Activated CD8-positive, alpha-beta memory T cell treated with anti-CD3 and anti-CD28 coated beads, Interleukin-2, amount 50 U/mL, for 24 hours (primary cell): ENCODE measurements around the gene GNA14.
"Not testable (repeated sequence)": the region's sequence is repeated elsewhere in the genome, so short reads cannot be mapped to it uniquely, and the experiment has no call there.

Source experiments
- DNase-seq: peaks from one replicate; pipeline ENCODE4 v3.0.0-alpha.2; 2020; ENCODE audit errors: extremely low read depth

Gene GNA14

GRCh38 chr9:77489405-77490163, 158.5 kb downstream of the GNA14 start:
- not testable (repeated sequence) for DNase-seq

- no peak for DNase-seq
These were observed 159.5 kb downstream of the GNA14 start for GRCh38 chr9:77488439-77489126.

DNA sequence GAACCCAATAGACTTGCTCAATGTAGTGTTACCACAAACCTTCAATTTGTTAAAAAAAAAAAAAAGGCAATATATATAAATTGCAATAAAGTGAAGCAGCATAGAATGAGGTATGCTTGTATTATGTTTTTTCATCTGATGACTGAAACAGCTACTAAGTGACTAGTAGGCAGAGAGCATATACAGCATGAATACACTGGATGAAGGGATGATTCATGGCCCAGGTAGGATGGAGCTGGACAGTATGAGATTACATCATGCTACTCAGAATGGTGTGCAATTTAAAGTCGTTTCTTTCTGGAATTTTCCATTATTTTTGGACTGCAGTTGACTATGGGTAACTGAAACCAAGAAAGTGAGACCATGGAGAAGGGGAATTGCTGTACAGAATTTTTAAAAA, 161.2 kb downstream of the GNA14 start:
- DNase-seq, result no peak

DNA sequence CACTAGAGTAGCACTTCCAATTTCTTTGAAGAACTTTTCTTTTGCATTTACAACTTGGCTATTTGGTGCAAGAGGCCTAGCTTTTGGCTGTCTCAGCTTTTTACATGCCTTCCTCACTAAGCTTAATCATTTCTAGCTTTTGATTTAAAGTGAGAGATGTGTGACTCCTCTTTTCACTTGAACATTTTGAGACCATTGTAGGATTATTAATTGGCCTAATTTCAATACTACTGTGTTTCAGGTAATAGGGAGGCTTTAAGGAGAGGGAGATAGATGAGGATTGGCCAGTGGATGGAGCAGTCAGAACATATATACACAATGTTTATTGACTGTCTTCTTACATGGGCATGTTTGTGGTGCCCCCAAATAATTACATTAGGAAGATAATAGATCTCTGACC, 161.7 kb downstream of the GNA14 start:
- DNase-seq, result no peak

DNA sequence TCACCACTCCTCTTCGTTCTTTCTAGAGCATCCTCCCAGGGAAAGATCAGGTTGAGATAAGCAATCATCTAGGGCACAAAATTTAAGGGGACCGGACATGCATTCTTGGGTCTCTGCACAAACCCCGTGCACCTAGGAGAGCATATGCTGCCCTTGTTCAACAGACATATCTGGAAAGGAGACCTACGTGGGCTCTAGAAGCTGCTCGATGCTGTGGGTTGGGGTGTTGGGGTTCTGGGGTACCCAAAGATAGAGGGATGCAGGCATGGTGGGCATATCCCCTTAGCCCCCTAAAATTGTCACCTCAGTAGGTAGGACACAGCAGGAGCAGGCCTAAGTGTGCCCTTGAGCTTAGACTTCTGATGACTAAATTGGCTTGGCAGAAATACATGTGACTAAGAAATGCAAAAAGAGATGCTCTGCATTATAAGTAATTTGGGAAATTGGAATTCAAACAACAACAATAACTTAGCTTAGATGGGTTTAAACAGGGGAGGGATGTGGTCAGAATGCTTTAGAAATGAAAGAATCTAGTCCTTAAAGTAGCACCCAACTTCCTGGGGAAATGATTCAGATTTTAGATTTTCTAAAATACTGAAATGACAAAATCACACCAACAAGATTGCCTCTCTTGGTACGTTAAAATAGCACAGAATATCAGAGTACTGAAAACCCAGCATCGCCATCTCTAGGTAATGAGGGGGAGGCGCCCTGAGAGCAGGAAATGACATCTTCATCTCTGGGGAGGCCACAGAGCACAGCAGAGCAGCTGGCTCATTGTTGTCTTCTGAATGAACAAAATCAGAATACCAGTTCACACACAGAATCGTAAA, 172.3 kb downstream of the GNA14 start:
- peak; percentile 17 for DNase-seq

DNA sequence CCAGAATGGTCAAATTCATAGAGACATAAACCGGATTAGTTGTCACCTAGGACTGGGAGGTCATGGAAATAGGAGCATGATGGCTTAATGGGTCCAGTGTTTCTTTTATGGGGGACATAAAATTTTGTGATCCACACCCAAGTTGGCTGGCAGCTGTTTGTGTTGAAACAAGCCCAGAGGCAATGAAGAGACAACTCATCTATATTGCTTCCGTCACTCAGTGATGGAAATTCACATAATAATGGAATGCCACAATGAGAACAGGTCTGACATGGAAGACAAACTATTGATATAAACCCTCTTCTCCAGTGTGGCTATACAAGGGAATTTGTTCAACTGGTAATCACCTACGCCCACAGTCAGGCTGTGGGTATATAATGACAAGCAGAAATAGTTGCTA, 173.2 kb downstream of the GNA14 start:
- no peak for DNase-seq

GRCh38 chr9:77472646-77473045, 175.5 kb downstream of the GNA14 start:
- DNase-seq, result no peak

DNA sequence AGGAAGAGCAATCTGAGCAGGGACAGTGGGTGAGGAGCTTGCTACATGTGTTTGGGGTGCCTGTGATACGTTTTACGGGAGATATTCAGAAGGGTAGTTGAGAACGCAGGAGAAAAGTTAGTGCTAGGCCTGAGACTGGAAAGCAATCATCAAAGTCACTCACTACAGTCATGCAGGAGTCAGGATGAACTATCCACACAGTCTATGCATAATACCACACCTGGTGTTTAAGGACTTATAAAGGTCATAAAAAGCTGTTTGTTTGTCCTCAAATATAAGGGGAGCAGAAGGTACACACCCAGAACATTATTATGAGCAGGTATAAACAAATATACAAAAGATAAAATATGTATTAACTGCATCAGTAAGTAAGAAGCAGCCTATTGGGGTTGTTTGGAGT, 176.6 kb downstream of the GNA14 start:
- DNase-seq, result no peak

DNA sequence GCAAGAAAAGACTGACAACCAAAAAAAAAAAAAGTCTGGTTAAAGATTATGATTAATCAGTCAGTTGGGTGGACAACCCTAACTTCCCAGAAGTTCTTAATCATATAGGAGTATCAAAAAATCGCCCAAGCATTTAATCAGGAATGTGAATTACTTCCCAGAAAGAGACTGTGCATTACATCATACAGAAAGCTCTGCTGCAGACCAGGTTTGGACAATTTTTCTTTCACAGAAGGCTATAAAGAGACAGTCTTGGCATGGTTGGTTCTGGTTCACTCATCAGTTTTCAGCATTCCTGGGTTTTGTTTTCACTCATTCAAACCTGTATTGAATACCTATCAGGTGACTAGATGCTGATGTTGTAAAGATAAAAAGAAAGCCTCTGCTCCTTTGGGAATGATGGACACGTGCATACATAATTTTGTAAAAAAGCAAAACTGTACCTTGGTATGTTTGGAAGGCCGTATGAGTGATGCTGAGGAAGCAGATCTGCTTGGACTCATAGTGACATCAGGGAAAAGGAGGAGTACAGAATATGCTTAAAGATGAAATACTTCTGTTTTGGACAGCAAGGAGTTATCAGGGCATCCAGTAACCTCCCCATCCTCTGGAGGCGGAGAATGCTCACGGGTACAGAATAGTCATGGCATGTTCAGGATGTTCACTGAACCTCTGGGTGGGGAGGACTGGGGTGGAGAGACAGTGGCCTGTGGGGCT, 178.4 kb downstream of the GNA14 start:
- no peak for DNase-seq

- DNase-seq, result no peak
These were observed 183.5 kb downstream of the GNA14 start for GRCh38 chr9:77464661-77465060.

GRCh38 chr9:77463151-77463550, 185.0 kb downstream of the GNA14 start:
- no peak for DNase-seq

GRCh38 chr9:77462066-77462465, 186.1 kb downstream of the GNA14 start:
- DNase-seq, result no peak

GRCh38 chr9:77460938-77461337, 187.2 kb downstream of the GNA14 start:
- no peak for DNase-seq

- peak; percentile 37 for DNase-seq
These were observed 190.1 kb downstream of the GNA14 start for GRCh38 chr9:77457916-77458592.

GRCh38 chr9:77456829-77457437, 191.2 kb downstream of the GNA14 start:
- peak; percentile 71 for DNase-seq

- DNase-seq, result no peak
These were observed 192.7 kb downstream of the GNA14 start for GRCh38 chr9:77455312-77455927.

DNA sequence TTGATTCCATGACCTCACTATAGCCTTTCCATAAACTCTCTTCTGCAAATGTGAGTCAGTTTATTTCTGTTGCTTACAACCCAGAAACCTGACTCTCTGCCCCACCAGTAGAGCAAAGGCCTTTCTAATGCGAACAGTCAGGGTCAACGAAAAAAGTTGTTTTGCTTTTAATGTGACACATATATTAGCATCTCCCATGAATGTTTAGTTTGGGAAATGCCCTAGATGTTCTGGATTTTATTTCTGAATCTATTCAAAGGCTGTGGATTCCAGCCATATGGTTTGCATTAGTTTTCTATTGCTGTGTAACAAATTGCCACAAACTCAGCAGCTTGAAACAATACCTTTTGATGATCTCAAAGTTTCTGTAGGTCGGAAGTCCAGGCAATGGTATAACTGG, 193.5 kb downstream of the GNA14 start:
- DNase-seq, result no peak

GRCh38 chr9:77453825-77454647, 194.1 kb downstream of the GNA14 start:
- DNase-seq, result no peak

DNA sequence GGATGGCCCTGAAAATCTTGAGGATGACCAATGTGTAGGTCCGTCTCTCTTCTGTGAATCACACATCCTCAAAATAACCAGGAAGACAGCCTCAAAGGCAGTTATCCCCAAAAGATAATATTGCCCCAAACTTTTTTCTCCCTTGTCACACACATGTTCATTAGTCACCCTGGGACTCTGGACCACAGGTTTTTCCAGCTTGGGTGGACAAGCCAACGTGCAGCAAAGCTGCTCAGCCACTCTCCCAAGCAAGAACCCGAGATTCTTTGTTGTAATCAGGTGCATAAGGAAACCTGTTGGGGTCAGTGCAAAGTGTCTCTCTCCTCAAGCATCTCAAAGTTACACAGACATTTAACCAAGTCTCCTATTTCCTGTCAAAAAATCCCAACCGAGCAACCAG, 196.6 kb downstream of the GNA14 start:
- DNase-seq, result no peak

- no peak for DNase-seq
These were observed 198.0 kb downstream of the GNA14 start for GRCh38 chr9:77450085-77450475.
